Neuronal stem cell (in vitro differentiated cells): ENCODE results near the gene ARL4A.

Source experiments
- DNase-seq: peaks from one replicate; pipeline ENCODE4 v3.0.0-alpha.2; 2013; ENCODE audit warnings: low spot score
- H2AFZ ChIP-seq: one replicate; pipeline ENCODE4 v1.6.1; 2013; ENCODE audit warnings: mild to moderate bottlenecking, low read length, inconsistent platforms
- H2AK5ac ChIP-seq: 2 replicates; pipeline ENCODE4 v1.6.1; 2013; ENCODE audit warnings: low read depth, mild to moderate bottlenecking, inconsistent platforms, low read length, moderate library complexity, mixed read lengths
- H2BK120ac ChIP-seq: 2 replicates; pipeline ENCODE4 v1.6.1; 2013; ENCODE audit warnings: low read depth, mild to moderate bottlenecking, inconsistent platforms, low read length, moderate library complexity, mixed read lengths
- H2BK12ac ChIP-seq: one replicate; pipeline ENCODE4 v1.6.1; 2013; ENCODE audit warnings: low read length, inconsistent platforms
- H2BK15ac ChIP-seq: 2 replicates; pipeline ENCODE4 v1.6.1; 2013; ENCODE audit warnings: mild to moderate bottlenecking, low read length, inconsistent platforms, mixed read lengths
- H2BK5ac ChIP-seq: one replicate; pipeline ENCODE4 v1.6.1; 2013; ENCODE audit warnings: inconsistent platforms, mild to moderate bottlenecking, low read length, moderate library complexity
- H3K14ac ChIP-seq: one replicate; pipeline ENCODE4 v1.6.1; 2013; ENCODE audit warnings: low read length, inconsistent platforms
- H3K18ac ChIP-seq: 2 replicates; pipeline ENCODE4 v1.6.1; 2013; ENCODE audit warnings: low read length, inconsistent platforms
- H3K23ac ChIP-seq: 2 replicates; pipeline ENCODE4 v1.6.1; 2013; ENCODE audit warnings: low read depth, mild to moderate bottlenecking, mixed read lengths, low read length, inconsistent platforms; ENCODE audit not compliant: poor library complexity
- H3K27ac ChIP-seq: replicated peaks from 3 replicates; pipeline ENCODE4 v1.5.1; 2013; ENCODE audit warnings: low read length, inconsistent platforms
- H3K27me3 ChIP-seq, 3 experiments: 2 replicates each; pipeline ENCODE4 v1.6.1; 2013; ENCODE audit warnings: low read length in 3 of 3, mild to moderate bottlenecking in 2 of 3, inconsistent platforms in 1 of 3, low read depth in 1 of 3, mixed read lengths in 1 of 3, moderate library complexity in 1 of 3; ENCODE audit not compliant: control insufficient read depth in 3 of 3, insufficient read depth in 3 of 3
- H3K36me3 ChIP-seq, 2 donors: replicated peaks in 1 of 2; 2 replicates each; pipeline ENCODE4 v1.6.1; 2013; ENCODE audit warnings: low read length in 2 of 2; ENCODE audit not compliant: control insufficient read depth in 2 of 2, insufficient read depth in 2 of 2
- H3K4ac ChIP-seq: 2 replicates; pipeline ENCODE4 v1.6.1; 2013; ENCODE audit warnings: inconsistent platforms, mild to moderate bottlenecking, low read length, moderate library complexity
- H3K4me1 ChIP-seq, 2 donors: 1 replicate in 1 of 2; 2 replicates in 1 of 2; pipeline ENCODE4 v1.6.1; 2013; ENCODE audit warnings: low read length in 2 of 2, low read depth in 1 of 2; ENCODE audit not compliant: control insufficient read depth in 2 of 2, insufficient read depth in 1 of 2
- H3K4me2 ChIP-seq: one replicate; pipeline ENCODE4 v1.6.1; 2013; ENCODE audit warnings: mild to moderate bottlenecking, low read length, inconsistent platforms; ENCODE audit not compliant: insufficient read depth, poor library complexity, severe bottlenecking
- H3K4me3 ChIP-seq, 2 donors: 2 replicates each; pipeline ENCODE4 v1.5.1; 2013; ENCODE audit warnings: low read length in 2 of 2, mild to moderate bottlenecking in 2 of 2, inconsistent platforms in 1 of 2, moderate library complexity in 1 of 2
- H3K79me1 ChIP-seq: one replicate; pipeline ENCODE4 v1.6.1; 2013; ENCODE audit warnings: low read depth, mild to moderate bottlenecking, inconsistent platforms, low read length, moderate library complexity
- H3K9ac ChIP-seq: one replicate; pipeline ENCODE4 v1.6.1; 2013; ENCODE audit warnings: mild to moderate bottlenecking, low read depth, low read length, inconsistent platforms; ENCODE audit not compliant: poor library complexity
- H3K9me3 ChIP-seq, 2 donors: replicated peaks in 1 of 2; 2 replicates each; pipeline versions ENCODE3 to v1.6.1; 2013; ENCODE audit warnings: low read length in 2 of 2, mild to moderate bottlenecking in 2 of 2, inconsistent platforms in 1 of 2, low read depth in 1 of 2, mixed read lengths in 1 of 2, moderate library complexity in 1 of 2; ENCODE audit not compliant: control insufficient read depth in 2 of 2, insufficient read depth in 1 of 2
- H4K8ac ChIP-seq: one replicate; pipeline ENCODE4 v1.6.1; 2013; ENCODE audit warnings: low read depth, mild to moderate bottlenecking, inconsistent platforms, low read length, moderate library complexity
- H4K91ac ChIP-seq: one replicate; pipeline ENCODE4 v1.6.1; 2013; ENCODE audit warnings: low read length, low read depth, mild to moderate bottlenecking, inconsistent platforms; ENCODE audit not compliant: poor library complexity
- WGBS, 2 donors: extraction: QIAGEN DNeasy Blood & Tissue Kit; methylation state at CpG; one replicate each; pipeline ENCODE4 v1.1.7; 2013; ENCODE audit warnings: missing lambda C conversion rate in 2 of 2, mixed read lengths in 1 of 2; ENCODE audit not compliant: insufficient read length in 2 of 2, insufficient replicate concordance in 1 of 2; ENCODE audit errors: extremely low coverage in 2 of 2; 5-methylcytosine and 5-hydroxymethylcytosine counted together

ARL4A gene

GRCh38 chr7:12648704-12649261 is 38.6 kb upstream of the ARL4A start:
- H4K91ac ChIP-seq = no peak overlapping the region
- no peak overlapping the region for H2BK5ac ChIP-seq
- no peak overlapping the region for H3K4me2 ChIP-seq
- H3K4ac ChIP-seq = no peak overlapping the region
- H3K9me3 ChIP-seq = no peaks in the 10 kb centered on the region
- H3K23ac ChIP-seq = no peak overlapping the region
- no CpG with 5 or more reads among the region's 4 CpGs for WGBS, 2 donors
- H3K9ac ChIP-seq = no peak overlapping the region
- H3K4me1 ChIP-seq = peaks cover 0 to 2% of the 10 kb centered on the region in 2 donors
- H3K4me3 ChIP-seq = no peak overlapping the region
- H2AFZ ChIP-seq = no peak overlapping the region
- H2BK12ac ChIP-seq = no peak overlapping the region
- H3K79me1 ChIP-seq = no peaks in the 10 kb centered on the region
- H2BK15ac ChIP-seq = no peak overlapping the region
- H2BK120ac ChIP-seq = no peak overlapping the region
- no peak overlapping the region for H3K18ac ChIP-seq
- H3K27ac ChIP-seq = no peak overlapping the region
- H3K36me3 ChIP-seq = no peaks in the 10 kb centered on the region
- no peak overlapping the region for H4K8ac ChIP-seq
- no peak for DNase-seq
- H2AK5ac ChIP-seq = no peak overlapping the region
- H3K27me3 ChIP-seq = no peaks in the 10 kb centered on the region
- H3K14ac ChIP-seq = no peak overlapping the region

DNA sequence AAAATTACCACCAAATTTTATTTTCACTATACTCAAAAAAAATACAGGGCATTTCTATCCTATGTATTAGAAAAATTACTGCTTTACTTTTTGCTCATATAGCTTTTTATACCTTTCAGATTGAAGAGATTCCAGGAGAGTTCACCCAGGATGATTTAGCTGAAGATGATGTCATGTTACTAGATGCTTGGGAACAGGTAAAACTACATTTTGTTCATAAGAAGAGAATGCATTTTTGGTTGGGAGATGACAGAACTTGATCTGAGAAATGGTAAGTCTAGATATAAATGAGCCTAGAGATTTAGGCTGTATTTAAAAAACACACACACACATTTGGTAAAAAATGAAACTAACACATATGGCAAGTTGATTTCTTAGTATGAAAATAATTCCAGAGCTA is 38.1 kb upstream of the ARL4A start:
- Histone ChIP-seq H3K18ac (no peak overlapping the region), H3K9ac (no peak overlapping the region), H2AFZ (no peak overlapping the region), H3K4me3 (no peak overlapping the region), H3K27me3 (no peaks in the 10 kb centered on the region), H2BK15ac (no peak overlapping the region), H3K23ac (no peak overlapping the region), H4K91ac (no peak overlapping the region), H3K36me3 (no peaks in the 10 kb centered on the region), H2BK120ac (no peak overlapping the region), H3K9me3 (no peaks in the 10 kb centered on the region), H3K4me2 (no peak overlapping the region), H3K14ac (no peak overlapping the region), H2BK12ac (no peak overlapping the region), H3K4me1 (peaks cover 0 to 2% of the 10 kb centered on the region in 2 donors), H3K27ac (no peak overlapping the region), H4K8ac (no peak overlapping the region), H2BK5ac (no peak overlapping the region), H3K4ac (no peak overlapping the region), H3K79me1 (no peaks in the 10 kb centered on the region), H2AK5ac (no peak overlapping the region)
- DNase-seq = no peak

DNA sequence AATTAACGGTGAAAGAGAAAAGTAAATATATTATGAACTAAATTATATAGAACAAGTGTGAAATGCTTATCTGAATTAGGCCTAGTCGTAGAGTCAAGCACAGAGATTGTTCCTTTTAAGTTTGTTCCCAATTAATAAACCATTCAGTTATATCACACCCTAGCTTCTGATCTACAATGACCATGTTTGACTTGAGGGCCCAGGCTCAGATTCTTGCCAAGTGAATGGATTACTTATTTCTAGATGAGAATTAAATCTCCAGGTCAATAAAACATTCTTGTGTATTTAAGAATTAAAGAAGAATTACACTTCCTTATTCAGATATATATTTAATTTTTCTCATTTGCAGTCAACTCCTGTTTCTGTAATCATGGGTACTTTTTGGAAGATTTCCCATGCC is 37.4 kb upstream of the ARL4A start:
- Histone ChIP-seq H2BK12ac (no peak overlapping the region), H4K8ac (no peak overlapping the region), H3K14ac (no peak overlapping the region), H3K4ac (no peak overlapping the region), H2AK5ac (no peak overlapping the region), H3K79me1 (no peaks in the 10 kb centered on the region), H3K27ac (no peak overlapping the region), H3K27me3 (no peaks in the 10 kb centered on the region), H2BK15ac (no peak overlapping the region), H2BK5ac (no peak overlapping the region), H3K9ac (no peak overlapping the region), H4K91ac (no peak overlapping the region), H2BK120ac (no peak overlapping the region), H3K36me3 (no peaks in the 10 kb centered on the region), H3K4me1 (peaks cover 0 to 2% of the 10 kb centered on the region in 2 donors), H3K9me3 (no peaks in the 10 kb centered on the region), H3K4me2 (no peak overlapping the region), H3K23ac (no peak overlapping the region), H2AFZ (no peak overlapping the region), H3K4me3 (no peak overlapping the region), H3K18ac (no peak overlapping the region)
- DNase-seq = no peak
- no CpG with 5 or more reads among the region's 2 CpGs for WGBS, 2 donors

DNA sequence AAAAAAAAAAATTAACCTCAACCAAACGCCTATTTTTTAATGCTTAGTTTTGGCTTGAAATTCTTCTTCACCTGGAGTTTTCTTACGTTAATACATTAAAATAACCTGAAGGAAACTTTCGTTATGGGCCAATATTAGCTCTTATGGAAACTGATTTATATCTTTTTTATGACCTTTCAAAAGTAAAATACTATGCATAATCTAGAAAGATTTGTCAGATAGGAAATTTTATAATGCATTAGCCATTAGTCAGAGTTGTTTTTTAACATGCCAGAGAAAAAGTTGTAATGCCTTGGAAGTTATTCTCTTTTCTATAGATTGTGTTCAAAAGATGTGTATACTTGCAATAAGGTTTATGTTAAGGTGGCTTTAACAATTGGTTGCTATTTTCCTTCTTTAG is 34.3 kb upstream of the ARL4A start:
- no peak for DNase-seq
- H2BK12ac ChIP-seq = no peak overlapping the region
- no peak overlapping the region for H2BK15ac ChIP-seq
- no peak overlapping the region for H2AK5ac ChIP-seq
- no peak overlapping the region for H3K14ac ChIP-seq
- no peak overlapping the region for H4K8ac ChIP-seq
- H4K91ac ChIP-seq = no peak overlapping the region
- H2BK120ac ChIP-seq = no peak overlapping the region
- WGBS, 2 donors = no CpG with 5 or more reads among the region's 3 CpGs
- no peak overlapping the region for H3K4ac ChIP-seq
- H3K18ac ChIP-seq = no peak overlapping the region
- H3K27me3 ChIP-seq = no peaks in the 10 kb centered on the region
- no peak overlapping the region for H3K27ac ChIP-seq
- no peak overlapping the region for H3K4me2 ChIP-seq
- no peaks in the 10 kb centered on the region for H3K79me1 ChIP-seq
- peaks cover 0 to 2% of the 10 kb centered on the region in 2 donors for H3K4me1 ChIP-seq
- H3K9me3 ChIP-seq = no peaks in the 10 kb centered on the region
- H3K23ac ChIP-seq = no peak overlapping the region
- no peaks in the 10 kb centered on the region for H3K36me3 ChIP-seq
- H2AFZ ChIP-seq = no peak overlapping the region
- no peak overlapping the region for H2BK5ac ChIP-seq
- H3K9ac ChIP-seq = no peak overlapping the region
- H3K4me3 ChIP-seq = no peak overlapping the region
